ENCODE measurements around the gene FMO2. TPM values are rescaled to one million over a fixed set of nuclear protein-coding genes. Genes with fewer than 3 reads are reported as not detected.

Gene FMO2
- total RNA-seq, 3 donors from 2014 or later (not counting 1 experiment from before 2014, with no cell fraction given) = not detected

- WGBS (ENCODE audit: insufficient coverage) = 86% methylated on average over 2 of the region's 4 CpGs
- Mint-ChIP-seq H3K27me3 (ENCODE audit: low read depth in 2 of 2) (peaks cover 24 to 30% of the 10 kb centered on the region in 2 donors), H3K36me3 (no peaks in the 10 kb centered on the region), H3K27ac (no peak overlapping the region), H3K9me3 (no peaks in the 10 kb centered on the region), H3K4me3 (no peak overlapping the region), H3K4me1 (peaks cover 5 to 11% of the 10 kb centered on the region in 2 donors)
- intact Hi-C loops (cut with micrococcal nuclease) = no loop called here
- ATAC-seq (no peak), DNase-seq (no peak)
- Histone ChIP-seq H3K4me3 (ENCODE audit: low read length) (no peak overlapping the region), H3K4me1 (ENCODE audit: control insufficient read depth, insufficient read depth, low read length) (peaks cover 11% of the 10 kb centered on the region), H3K27me3 (ENCODE audit: control insufficient read depth, insufficient read depth, low read length) (peaks cover 5% of the 10 kb centered on the region), H3K27ac (ENCODE audit: low read length) (no peak overlapping the region), H3K36me3 (ENCODE audit: control insufficient read depth, insufficient read depth, low read length) (no peaks in the 10 kb centered on the region), H3K9me3 (ENCODE audit: control insufficient read depth, insufficient read depth, low read length) (no peaks in the 10 kb centered on the region)
- TF ChIP-seq CTCF (IDR thresholded peaks at IDR 0.05) = no peak
Observed at GRCh38 chr1:171254859-171255258, 69.8 kb downstream of the FMO2 start.

- Mint-ChIP-seq H3K27ac (no peak overlapping the region), H3K4me1 (peaks cover 0 to 4% of the 10 kb centered on the region in 2 donors), H3K9me3 (no peaks in the 10 kb centered on the region)
Observed at GRCh38 chr1:171256940-171257606, 72.0 kb downstream of the FMO2 start.

GRCh38 chr1:171257607-171258076 lies 72.5 kb downstream of the FMO2 start:
- DNase-seq = no peak
- WGBS (ENCODE audit: insufficient coverage) = 80% methylated on average over 4 of the region's 5 CpGs

More at GRCh38 chr1:171256940-171257606, 72.0 kb downstream of the FMO2 start:
- Mint-ChIP-seq H3K36me3 (no peaks in the 10 kb centered on the region), H3K4me3 (no peak overlapping the region), H3K27me3 (ENCODE audit: low read depth in 2 of 2) (peaks cover 14 to 16% of the 10 kb centered on the region in 2 donors)
- H3K27me3 ChIP-seq (ENCODE audit: control insufficient read depth, insufficient read depth, low read length) = peaks cover 3% of the 10 kb centered on the region
- no peak for TF ChIP-seq CTCF (IDR thresholded peaks at IDR 0.05)
- no peak overlapping the region for H3K27ac ChIP-seq (ENCODE audit: low read length)
- DNase-seq (no peak), ATAC-seq (no peak)
- intact Hi-C loops (cut with micrococcal nuclease) = no loop called here
- no peak overlapping the region for H3K4me3 ChIP-seq (ENCODE audit: low read length)
- no peaks in the 10 kb centered on the region for H3K9me3 ChIP-seq (ENCODE audit: control insufficient read depth, insufficient read depth, low read length)
- 74% methylated on average over 7 of the region's 8 CpGs for WGBS (ENCODE audit: insufficient coverage)
- H3K4me1 ChIP-seq (ENCODE audit: control insufficient read depth, insufficient read depth, low read length) = peaks cover 6% of the 10 kb centered on the region
- H3K36me3 ChIP-seq (ENCODE audit: control insufficient read depth, insufficient read depth, low read length) = no peaks in the 10 kb centered on the region

More at GRCh38 chr1:171257607-171258076, 72.5 kb downstream of the FMO2 start:
- H3K36me3 ChIP-seq (ENCODE audit: control insufficient read depth, insufficient read depth, low read length) = no peaks in the 10 kb centered on the region
- Mint-ChIP-seq H3K4me1 (no peaks in the 10 kb centered on the region), H3K27me3 (ENCODE audit: low read depth in 2 of 2) (peaks cover 8 to 12% of the 10 kb centered on the region in 2 donors), H3K9me3 (no peaks in the 10 kb centered on the region), H3K4me3 (no peak overlapping the region), H3K36me3 (no peaks in the 10 kb centered on the region), H3K27ac (no peak overlapping the region)
- H3K27me3 ChIP-seq (ENCODE audit: control insufficient read depth, insufficient read depth, low read length) = no peaks in the 10 kb centered on the region
- no peak overlapping the region for H3K27ac ChIP-seq (ENCODE audit: low read length)
- intact Hi-C loops (cut with micrococcal nuclease) = no loop called here
- no peak for TF ChIP-seq CTCF (IDR thresholded peaks at IDR 0.05)
- no peak for ATAC-seq
- H3K4me3 ChIP-seq (ENCODE audit: low read length) = no peak overlapping the region
- peaks cover under 1% of the 10 kb centered on the region for H3K4me1 ChIP-seq (ENCODE audit: control insufficient read depth, insufficient read depth, low read length)
- no peaks in the 10 kb centered on the region for H3K9me3 ChIP-seq (ENCODE audit: control insufficient read depth, insufficient read depth, low read length)
